ENCODE results near the gene YKT6.

DNA sequence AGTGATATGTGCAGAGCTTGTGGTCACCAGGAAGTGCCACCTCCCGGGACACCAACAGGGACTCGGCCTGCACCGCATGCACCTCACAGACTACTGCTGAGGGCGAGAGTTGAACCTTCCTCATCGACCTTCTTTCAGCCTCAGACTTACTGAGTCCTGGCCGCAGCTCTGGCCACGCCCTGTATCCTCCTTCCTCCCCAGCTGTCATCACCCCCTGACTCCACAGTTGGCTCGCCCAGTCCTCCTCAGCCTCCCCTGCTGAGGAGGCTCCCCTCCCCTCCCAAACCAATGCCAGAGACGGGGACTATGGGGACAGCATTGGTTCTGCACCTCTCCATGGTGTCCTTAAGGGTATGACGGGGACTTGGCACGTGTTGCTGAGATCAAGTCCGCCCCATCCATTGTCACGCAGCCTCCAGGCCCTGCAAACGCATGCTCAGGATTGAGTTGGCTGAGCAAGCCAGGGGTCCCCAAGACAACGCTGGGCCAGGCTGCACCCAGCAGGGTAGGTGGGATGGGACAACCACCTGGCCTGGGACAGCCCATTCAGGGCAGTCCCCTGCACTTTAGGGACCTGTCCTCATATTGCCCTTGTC, 49.0 kb downstream of the YKT6 start:
- no peak for TF ChIP-seq POLR2A (IDR thresholded peaks at IDR 0.05)
- TF ChIP-seq, protein P1, sequence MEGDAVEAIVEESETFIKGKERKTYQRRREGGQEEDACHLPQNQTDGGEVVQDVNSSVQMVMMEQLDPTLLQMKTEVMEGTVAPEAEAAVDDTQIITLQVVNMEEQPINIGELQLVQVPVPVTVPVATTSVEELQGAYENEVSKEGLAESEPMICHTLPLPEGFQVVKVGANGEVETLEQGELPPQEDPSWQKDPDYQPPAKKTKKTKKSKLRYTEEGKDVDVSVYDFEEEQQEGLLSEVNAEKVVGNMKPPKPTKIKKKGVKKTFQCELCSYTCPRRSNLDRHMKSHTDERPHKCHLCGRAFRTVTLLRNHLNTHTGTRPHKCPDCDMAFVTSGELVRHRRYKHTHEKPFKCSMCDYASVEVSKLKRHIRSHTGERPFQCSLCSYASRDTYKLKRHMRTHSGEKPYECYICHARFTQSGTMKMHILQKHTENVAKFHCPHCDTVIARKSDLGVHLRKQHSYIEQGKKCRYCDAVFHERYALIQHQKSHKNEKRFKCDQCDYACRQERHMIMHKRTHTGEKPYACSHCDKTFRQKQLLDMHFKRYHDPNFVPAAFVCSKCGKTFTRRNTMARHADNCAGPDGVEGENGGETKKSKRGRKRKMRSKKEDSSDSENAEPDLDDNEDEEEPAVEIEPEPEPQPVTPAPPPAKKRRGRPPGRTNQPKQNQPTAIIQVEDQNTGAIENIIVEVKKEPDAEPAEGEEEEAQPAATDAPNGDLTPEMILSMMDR (IDR thresholded peaks at IDR 0.05): no peak
